Hepatocyte (in vitro differentiated cells): Measurements from ENCODE around the gene CDC5L. TPM values are rescaled to one million over a fixed set of nuclear protein-coding genes. Genes with fewer than 3 reads are reported as not detected.

Experiments
- DNase-seq: peaks from one replicate; pipeline ENCODE4 v3.0.0-alpha.2; 2016; ENCODE audit warnings: low spot score
- H2AFZ ChIP-seq: fragments of 200-600 bp; sonication (generic); 2 replicates; pipeline ENCODE4 v1.6.0; 2016; ENCODE audit warnings: antibody characterized with exemption, mild to moderate bottlenecking
- H3K27ac ChIP-seq: fragments of 200-600 bp; sonication (generic); 2 replicates; pipeline ENCODE4 v1.5.1; 2016; ENCODE audit warnings: mild to moderate bottlenecking
- H3K27me3 ChIP-seq: fragments of 200-600 bp; sonication (generic); 2 replicates; pipeline ENCODE4 v1.6.1; 2016
- H3K36me3 ChIP-seq: fragments of 200-600 bp; sonication (generic); replicated peaks from 2 replicates; pipeline ENCODE4 v1.5.1; 2016; ENCODE audit warnings: low read depth; ENCODE audit not compliant: insufficient read depth
- H3K4me1 ChIP-seq: fragments of 200-600 bp; sonication (generic); 2 replicates; pipeline ENCODE4 v1.5.1; 2016; ENCODE audit warnings: mild to moderate bottlenecking, moderate library complexity; ENCODE audit not compliant: insufficient read depth
- H3K4me2 ChIP-seq: fragments of 200-600 bp; sonication (generic); 2 replicates; pipeline ENCODE4 v1.6.0; 2016
- H3K4me3 ChIP-seq: fragments of 200-600 bp; sonication (generic); 2 replicates; pipeline ENCODE4 v1.5.1; 2016; ENCODE audit warnings: mild to moderate bottlenecking
- H3K79me2 ChIP-seq: fragments of 200-600 bp; sonication (generic); 2 replicates; pipeline ENCODE4 v1.6.0; 2017; ENCODE audit warnings: mild to moderate bottlenecking
- H3K9me2 ChIP-seq: fragments of 200-600 bp; sonication (generic); replicated peaks from 2 replicates; pipeline ENCODE4 v1.6.0; 2017; ENCODE audit warnings: mild to moderate bottlenecking; ENCODE audit not compliant: insufficient read depth
- H3K9me3 ChIP-seq: fragments of 200-600 bp; sonication (generic); 2 replicates; pipeline ENCODE4 v1.5.1; 2016; ENCODE audit warnings: low read depth, mild to moderate bottlenecking
- H4K20me1 ChIP-seq: fragments of 200-600 bp; sonication (generic); 2 replicates; pipeline ENCODE4 v1.6.0; 2016; ENCODE audit warnings: mild to moderate bottlenecking; ENCODE audit not compliant: insufficient read depth, poor library complexity, severe bottlenecking
- CTCF ChIP-seq: fragments of 200-600 bp; sonication (generic); IDR thresholded peaks from 2 replicates; pipeline ENCODE4 v1.5.1; 2016; ENCODE audit warnings: antibody characterized with exemption, mild to moderate bottlenecking; ENCODE audit not compliant: poor library complexity
- EZH2 ChIP-seq: fragments of 200-600 bp; sonication (generic); IDR thresholded peaks from 2 replicates; pipeline ENCODE4 v1.6.1; 2016; ENCODE audit warnings: antibody characterized with exemption, mild to moderate bottlenecking, borderline replicate concordance
- EZH2phosphoT487 ChIP-seq: fragments of 200-600 bp; sonication (generic); IDR thresholded peaks from one replicate; pipeline ENCODE4 v1.6.1; 2018; ENCODE audit warnings: antibody characterized with exemption, mild to moderate bottlenecking, low read depth, moderate library complexity; ENCODE audit not compliant: unreplicated experiment, severe bottlenecking
- WGBS: methylation state at CpG from one replicate; pipeline ENCODE4 v1.1.6; 2016; ENCODE audit warnings: low lambda C conversion rate; ENCODE audit errors: missing lambda C conversion rate; 5-methylcytosine and 5-hydroxymethylcytosine counted together
- polyA plus RNA-seq: library from polyadenylated mRNA; unstranded; fragments of >200 nt; fragmentation: Nextera tagmentation; extraction: Ambion mirVana; gene quantifications from 2 replicates; pipeline ENCODE4 v1.2.1, GENCODE V29; 2016
- total RNA-seq: library from RNA; depleted of rRNA; stranded (reverse); fragments of >200 nt; gene quantifications from 2 replicates; pipeline ENCODE4 v1.2.3, GENCODE V29; 2014

Gene CDC5L
- total RNA-seq (22.8 and 23.1 TPM in 2 replicates), polyA plus RNA-seq (10.0 and 12.5 TPM in 2 replicates)

- no peaks in the 10 kb centered on the region for H3K9me2 ChIP-seq
- WGBS: under 1% methylated on average over 53 of the region's 56 CpGs
- no peaks in the 10 kb centered on the region for H3K9me3 ChIP-seq
- peaks cover 39% of the 10 kb centered on the region for H3K79me2 ChIP-seq
- H3K4me1 ChIP-seq: peaks cover 11% of the 10 kb centered on the region
- peak within 1 kb of the TSS; percentile 68 for H3K4me3 ChIP-seq
- peaks cover 24% of the 10 kb centered on the region for H4K20me1 ChIP-seq
- H3K4me2 ChIP-seq: peak within 1 kb of the TSS; percentile 78
- H3K27me3 ChIP-seq: no peaks in the 10 kb centered on the region
- peak; percentile 98 for DNase-seq
- H3K36me3 ChIP-seq: no peaks in the 10 kb centered on the region
- H2AFZ ChIP-seq: peak within 1 kb of the TSS; percentile 72
- TF ChIP-seq CTCF: no peak
- TF ChIP-seq EZH2phosphoT487: no peak
- no peak for TF ChIP-seq EZH2
- H3K27ac ChIP-seq: peak within 1 kb of the TSS; percentile 94
These were observed at the start of gene CDC5L for GRCh38 chr6:44387346-44388134. CDC5L (plus strand) TSS chr6:44387706; CDS start chr6:44387824, 118 bp downstream.

- peak; percentile 82 for TF ChIP-seq CTCF
- no peak for TF ChIP-seq EZH2phosphoT487
- TF ChIP-seq EZH2: no peak
- H3K79me2 ChIP-seq: no peaks in the 10 kb centered on the region
- no peak overlapping the region for H3K27ac ChIP-seq
- no peaks in the 10 kb centered on the region for H3K9me3 ChIP-seq
- no peaks in the 10 kb centered on the region for H4K20me1 ChIP-seq
- 6% methylated on average over 11 of the region's 11 CpGs for WGBS
- peak; percentile 83 for DNase-seq
- no peak overlapping the region for H2AFZ ChIP-seq
- no peaks in the 10 kb centered on the region for H3K4me1 ChIP-seq
- no peaks in the 10 kb centered on the region for H3K36me3 ChIP-seq
- no peak overlapping the region for H3K4me2 ChIP-seq
- peaks cover 31% of the 10 kb centered on the region for H3K27me3 ChIP-seq
- no peaks in the 10 kb centered on the region for H3K9me2 ChIP-seq
- no peak overlapping the region for H3K4me3 ChIP-seq
These were observed 49.0 kb upstream of the CDC5L start for GRCh38 chr6:44338228-44339122.

- Histone ChIP-seq H3K27ac (no peak overlapping the region), H2AFZ (no peak overlapping the region), H4K20me1 (no peaks in the 10 kb centered on the region), H3K4me3 (no peak overlapping the region), H3K79me2 (no peaks in the 10 kb centered on the region), H3K9me3 (no peaks in the 10 kb centered on the region), H3K4me1 (no peaks in the 10 kb centered on the region), H3K9me2 (no peaks in the 10 kb centered on the region), H3K27me3 (peaks cover 39% of the 10 kb centered on the region), H3K4me2 (no peak overlapping the region), H3K36me3 (no peaks in the 10 kb centered on the region)
- DNase-seq: no peak
- WGBS: 82% methylated on average over 5 of the region's 5 CpGs
- TF ChIP-seq EZH2phosphoT487 (no peak), CTCF (no peak), EZH2 (no peak)
These were observed 48.2 kb upstream of the CDC5L start for GRCh38 chr6:44339301-44339700.
